SK-N-SH (cell line): ENCODE results near the gene POLN.

Experiments used
- CTCF ChIP-seq: fragments of 200-600 bp; sonication (generic); IDR thresholded peaks from 2 replicates; pipeline ENCODE4 v1.6.1; 2017; ENCODE audit warnings: antibody characterized with exemption, mild to moderate bottlenecking, moderate library complexity
- EZH2phosphoT487 ChIP-seq: fragments of 200-600 bp; sonication (generic); IDR thresholded peaks from 2 replicates; pipeline ENCODE4 v1.6.1; 2017; ENCODE audit warnings: low read depth, mixed run types, mild to moderate bottlenecking, antibody characterized with exemption, moderate library complexity, borderline replicate concordance
- RCOR1 ChIP-seq: fragments of 150-350 bp; IDR thresholded peaks from 2 replicates; pipeline ENCODE4 v1.6.1; 2017; ENCODE audit warnings: antibody characterized with exemption, low read length
- TAF1 ChIP-seq: IDR thresholded peaks from 2 replicates; pipeline ENCODE4 v1.6.1; 2012; ENCODE audit warnings: low read depth, mild to moderate bottlenecking, low read length, moderate library complexity, borderline replicate concordance
- TF ChIP-seq, protein P1 (sequence below): IDR thresholded peaks from 2 replicates; pipeline ENCODE4; 2012

DNA sequence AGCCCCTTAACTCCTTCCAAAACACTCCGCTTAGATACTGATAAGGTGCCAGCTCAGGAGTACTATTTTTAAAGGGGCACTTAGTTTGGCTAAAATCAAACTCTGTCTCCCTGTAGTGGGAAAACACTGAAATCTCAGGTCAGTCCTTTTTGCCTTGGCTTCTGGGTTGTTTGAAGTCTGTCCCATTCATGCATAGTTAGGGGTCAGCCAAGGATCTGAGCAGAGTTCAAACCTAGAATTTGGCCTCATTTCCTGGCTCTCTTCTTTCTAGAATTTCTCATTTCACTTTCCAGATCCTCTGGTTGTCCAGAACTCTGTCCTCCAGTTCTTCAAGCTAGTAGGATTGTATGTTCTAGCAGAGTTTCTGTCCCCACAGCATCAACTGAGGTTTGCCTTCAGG is 151.3 kb downstream of the POLN start:
- no peak for TF ChIP-seq RCOR1
- no peak for TF ChIP-seq TAF1
- TF ChIP-seq, protein P1, sequence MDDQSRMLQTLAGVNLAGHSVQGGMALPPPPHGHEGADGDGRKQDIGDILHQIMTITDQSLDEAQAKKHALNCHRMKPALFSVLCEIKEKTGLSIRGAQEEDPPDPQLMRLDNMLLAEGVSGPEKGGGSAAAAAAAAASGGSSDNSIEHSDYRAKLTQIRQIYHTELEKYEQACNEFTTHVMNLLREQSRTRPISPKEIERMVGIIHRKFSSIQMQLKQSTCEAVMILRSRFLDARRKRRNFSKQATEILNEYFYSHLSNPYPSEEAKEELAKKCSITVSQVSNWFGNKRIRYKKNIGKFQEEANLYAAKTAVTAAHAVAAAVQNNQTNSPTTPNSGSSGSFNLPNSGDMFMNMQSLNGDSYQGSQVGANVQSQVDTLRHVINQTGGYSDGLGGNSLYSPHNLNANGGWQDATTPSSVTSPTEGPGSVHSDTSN, result no peak
- TF ChIP-seq CTCF, result no peak
- TF ChIP-seq EZH2phosphoT487, result no peak
